ENCODE measurements around the gene TEX44.

The TEX44 gene

GRCh38 chr2:231627384-231628120 is 34.9 kb downstream of the TEX44 start:
- DNase-seq (ENCODE audit: low read depth): peak; percentile 60
- H3K4me3 ChIP-seq (ENCODE audit: low read length): peak overlapping the region; percentile 5
- TF ChIP-seq, protein P1, sequence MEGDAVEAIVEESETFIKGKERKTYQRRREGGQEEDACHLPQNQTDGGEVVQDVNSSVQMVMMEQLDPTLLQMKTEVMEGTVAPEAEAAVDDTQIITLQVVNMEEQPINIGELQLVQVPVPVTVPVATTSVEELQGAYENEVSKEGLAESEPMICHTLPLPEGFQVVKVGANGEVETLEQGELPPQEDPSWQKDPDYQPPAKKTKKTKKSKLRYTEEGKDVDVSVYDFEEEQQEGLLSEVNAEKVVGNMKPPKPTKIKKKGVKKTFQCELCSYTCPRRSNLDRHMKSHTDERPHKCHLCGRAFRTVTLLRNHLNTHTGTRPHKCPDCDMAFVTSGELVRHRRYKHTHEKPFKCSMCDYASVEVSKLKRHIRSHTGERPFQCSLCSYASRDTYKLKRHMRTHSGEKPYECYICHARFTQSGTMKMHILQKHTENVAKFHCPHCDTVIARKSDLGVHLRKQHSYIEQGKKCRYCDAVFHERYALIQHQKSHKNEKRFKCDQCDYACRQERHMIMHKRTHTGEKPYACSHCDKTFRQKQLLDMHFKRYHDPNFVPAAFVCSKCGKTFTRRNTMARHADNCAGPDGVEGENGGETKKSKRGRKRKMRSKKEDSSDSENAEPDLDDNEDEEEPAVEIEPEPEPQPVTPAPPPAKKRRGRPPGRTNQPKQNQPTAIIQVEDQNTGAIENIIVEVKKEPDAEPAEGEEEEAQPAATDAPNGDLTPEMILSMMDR (conservative IDR thresholded peaks at IDR 0.05; ENCODE audit: low read depth, low read length): no peak

DNA sequence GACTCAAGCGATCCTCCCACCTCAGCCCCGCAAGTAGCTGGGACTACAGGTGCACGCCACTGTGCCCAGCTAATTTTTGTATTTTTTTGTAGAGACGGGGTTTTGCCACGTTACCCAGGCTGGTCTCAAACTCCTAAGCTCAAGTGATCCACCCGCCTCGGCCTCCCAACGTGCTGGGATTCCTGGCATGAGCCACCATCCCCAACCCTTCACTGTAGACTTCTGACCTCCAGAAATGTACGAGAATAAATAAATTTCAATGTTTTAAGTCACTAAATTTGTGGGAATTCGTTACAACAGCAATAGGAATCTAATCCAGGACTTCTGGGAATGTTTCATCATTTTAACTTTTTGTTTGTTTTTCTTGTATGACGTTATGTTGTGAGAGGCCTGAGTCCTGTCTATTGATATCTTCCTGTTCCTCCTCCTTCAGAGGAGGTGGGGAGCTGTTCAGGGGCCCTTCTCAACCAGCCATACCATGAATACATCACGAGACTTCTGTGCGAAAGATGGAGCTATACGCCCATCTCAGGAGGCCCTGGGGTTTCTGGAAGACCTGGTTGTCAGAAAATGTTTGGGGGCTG is 40.0 kb downstream of the TEX44 start:
- TF ChIP-seq, protein P1 (conservative IDR thresholded peaks at IDR 0.05; ENCODE audit: low read depth, low read length): no peak
- no peak for DNase-seq (ENCODE audit: low read depth)
- H3K4me3 ChIP-seq (ENCODE audit: low read length): no peak overlapping the region

GRCh38 chr2:231633241-231633976 is 40.7 kb downstream of the TEX44 start:
- no peak for DNase-seq (ENCODE audit: low read depth)
- TF ChIP-seq, protein P1 (conservative IDR thresholded peaks at IDR 0.05; ENCODE audit: low read depth, low read length): no peak
- no peak overlapping the region for H3K4me3 ChIP-seq (ENCODE audit: low read length)

DNA sequence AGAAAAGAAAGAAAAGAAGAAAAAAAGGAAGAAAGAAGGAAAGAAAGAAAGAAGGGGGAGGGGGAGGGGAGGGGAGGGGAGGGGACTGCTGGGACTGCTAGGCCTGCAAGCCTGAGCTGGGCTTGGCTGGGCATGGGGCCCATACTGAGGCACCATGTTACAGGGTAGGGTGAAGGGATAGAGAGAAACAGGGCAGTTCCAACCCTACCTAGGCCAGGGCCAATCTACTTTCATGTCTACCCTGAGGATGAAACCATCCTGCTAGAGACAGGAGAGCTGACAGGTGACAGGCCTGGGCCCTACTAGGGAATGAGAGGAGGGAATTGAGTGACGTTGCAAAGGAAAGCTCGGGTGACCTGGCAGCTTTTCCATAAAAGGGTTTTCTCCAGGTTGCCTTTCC is 41.7 kb downstream of the TEX44 start:
- no peak overlapping the region for H3K4me3 ChIP-seq (ENCODE audit: low read length)
- TF ChIP-seq, protein P1 (conservative IDR thresholded peaks at IDR 0.05; ENCODE audit: low read depth, low read length): no peak
- DNase-seq (ENCODE audit: low read depth): no peak

- TF ChIP-seq, protein P1 (conservative IDR thresholded peaks at IDR 0.05; ENCODE audit: low read depth, low read length): no peak
- DNase-seq (ENCODE audit: low read depth): no peak
- H3K4me3 ChIP-seq (ENCODE audit: low read length): no peak overlapping the region
These were observed 42.5 kb downstream of the TEX44 start for GRCh38 chr2:231634951-231635875.

DNA sequence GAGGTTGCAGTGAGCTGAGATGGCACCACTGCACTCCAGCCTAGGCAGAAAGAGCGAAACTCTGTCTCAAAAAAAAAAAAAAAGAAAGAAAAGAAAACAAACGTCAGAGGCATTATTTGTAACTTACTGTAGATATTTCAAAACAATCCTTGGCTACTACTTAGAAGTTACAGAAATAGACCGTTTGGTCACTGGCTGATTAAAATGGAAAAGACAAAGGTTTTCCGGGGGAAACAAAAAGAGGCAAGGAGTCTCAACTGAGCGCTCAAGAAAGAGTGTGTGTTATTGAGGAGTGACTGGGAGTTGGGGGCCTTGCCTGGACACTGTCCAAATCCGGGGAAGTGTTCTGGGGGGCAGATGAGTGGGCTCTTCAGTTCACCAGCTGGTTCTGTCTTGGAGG is 47.6 kb downstream of the TEX44 start:
- no peak for DNase-seq (ENCODE audit: low read depth)
- no peak overlapping the region for H3K4me3 ChIP-seq (ENCODE audit: low read length)
- TF ChIP-seq, protein P1 (conservative IDR thresholded peaks at IDR 0.05; ENCODE audit: low read depth, low read length): no peak
